Testis (tissue), 3 donors: ENCODE measurements around the gene DPF3. TPM values are rescaled to one million over a fixed set of nuclear protein-coding genes. Genes with fewer than 3 reads are reported as not detected.
A peak's percentile ranks its signal among the peaks of the same experiment; 100 is the strongest.

Source experiments
- DNase-seq: peaks from one replicate; pipeline ENCODE4 v3.0.0-alpha.2; 2019
- H3K27ac ChIP-seq, 2 donors: fragments of 200-600 bp; sonication (generic); one replicate each; pipeline ENCODE4 v1.5.1; 2019
- H3K27me3 ChIP-seq: fragments of 200-600 bp; sonication (generic); one replicate; pipeline ENCODE4 v1.5.1; 2019
- H3K36me3 ChIP-seq: fragments of 200-600 bp; sonication (generic); one replicate; pipeline ENCODE4 v1.5.1; 2017; ENCODE audit warnings: low read depth; ENCODE audit errors: missing control alignments
- H3K4me1 ChIP-seq: fragments of 200-600 bp; sonication (generic); one replicate; pipeline ENCODE4 v1.5.1; 2019
- H3K4me3 ChIP-seq, 2 donors: fragments of 200-600 bp; sonication (generic); one replicate each; pipeline ENCODE4 v1.5.1; 2017 to 2019
- H3K9me3 ChIP-seq: fragments of 200-600 bp; sonication (generic); one replicate; pipeline ENCODE4 v1.5.1; 2017
- CTCF ChIP-seq, 3 experiments: fragments of 450-650 bp in 2 of 3; fragments of 200-600 bp in 1 of 3; sonication (generic) in 1 of 3; IDR thresholded peaks; one replicate each; pipeline ENCODE4 v1.5.1; 2016 to 2019; ENCODE audit warnings: antibody characterized with exemption in 3 of 3, mild to moderate bottlenecking in 2 of 3, moderate library complexity in 1 of 3
- POLR2A ChIP-seq: fragments of 450-650 bp; IDR thresholded peaks from one replicate; pipeline ENCODE4 v1.6.1; 2017; ENCODE audit warnings: antibody characterized with exemption, mild to moderate bottlenecking, moderate library complexity
- WGBS, 2 donors: methylation state at CpG; one replicate each; pipeline ENCODE4 v1.1.5; 2018; 5-methylcytosine and 5-hydroxymethylcytosine counted together
- intact Hi-C: fragments of 100-400 bp; cut with DNase I; formaldehyde crosslinking; loops from one replicate; pipeline ENCODE4 v1.15.1; 2023; ENCODE audit warnings: low total_unique reads
- polyA plus RNA-seq: library from polyadenylated mRNA; stranded (reverse); fragments of 350-450 nt; fragmentation: Illumina TruSeq; extraction: RNeasy Lipid Tissue Mini Kit (QIAGEN cat#74804); gene quantifications from one replicate; pipeline ENCODE4 v1.2.3, GENCODE V29; 2014; ENCODE audit warnings: low read depth, low replicate concordance; ENCODE audit not compliant: insufficient read depth
- total RNA-seq, 2 donors: library from RNA; depleted of rRNA; stranded (reverse); fragments of >200 nt; gene quantifications; one replicate each; pipeline ENCODE4 v1.2.3, GENCODE V29; 2016

DPF3 gene
- total and polyA plus RNA-seq, 3 donors from 2014 or later: 14.6 to 41.6 (median 26.4) TPM

- no peaks in the 10 kb centered on the region for H3K9me3 ChIP-seq
- no peaks in the 10 kb centered on the region for H3K27me3 ChIP-seq
- peaks cover 2% of the 10 kb centered on the region for H3K4me1 ChIP-seq
- TF ChIP-seq POLR2A (no peak), CTCF (IDR thresholded peaks at IDR 0.05) (no peak)
- intact Hi-C loops: no loop called here
- no peak overlapping the region for H3K4me3 ChIP-seq
- no peaks in the 10 kb centered on the region for H3K36me3 ChIP-seq
- WGBS, 2 donors: 74 to 78% methylated on average over 10 of the region's 10 CpGs
- H3K27ac ChIP-seq: no peak overlapping the region
- no peak for DNase-seq
These were observed 41.7 kb downstream of the DPF3 start for GRCh38 chr14:72852194-72852593.

- intact Hi-C loops: no loop called here
These were observed 42.3 kb downstream of the DPF3 start for GRCh38 chr14:72851635-72852034.

GRCh38 chr14:72850360-72850759, 43.5 kb downstream of the DPF3 start:
- intact Hi-C loops: no loop called here
- DNase-seq: no peak

More at GRCh38 chr14:72851635-72852034, 42.3 kb downstream of the DPF3 start:
- DNase-seq: no peak
- Histone ChIP-seq H3K4me1 (peaks cover 2% of the 10 kb centered on the region), H3K27ac (no peak overlapping the region), H3K9me3 (no peaks in the 10 kb centered on the region), H3K36me3 (no peaks in the 10 kb centered on the region), H3K4me3 (no peak overlapping the region), H3K27me3 (no peaks in the 10 kb centered on the region)
- WGBS, 2 donors: 51 to 60% methylated on average over 14 of the region's 14 CpGs
- TF ChIP-seq CTCF (IDR thresholded peaks at IDR 0.05) (no peak), POLR2A (no peak)

DNA sequence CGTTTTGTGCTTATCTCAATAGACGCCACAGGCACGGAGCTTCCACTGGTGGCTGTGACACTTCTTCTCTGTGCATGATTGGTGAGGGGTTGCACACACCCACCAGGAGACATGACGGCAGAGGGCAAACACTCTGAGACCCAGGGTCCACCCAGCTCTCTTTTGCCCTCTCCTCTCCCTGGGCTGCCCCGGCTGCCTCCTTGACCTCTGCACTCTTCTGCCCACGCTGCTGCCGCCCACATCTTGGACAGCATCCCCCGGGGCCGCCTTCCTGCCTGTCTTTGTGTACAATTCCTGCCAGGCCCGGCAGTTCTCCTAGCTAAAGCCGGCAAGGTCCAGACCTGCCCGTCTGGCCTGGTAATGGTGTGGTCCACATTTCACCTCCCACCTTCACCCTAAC, 44.7 kb downstream of the DPF3 start:
- no peaks in the 10 kb centered on the region for H3K36me3 ChIP-seq
- H3K27ac ChIP-seq: no peak overlapping the region
- no peaks in the 10 kb centered on the region for H3K9me3 ChIP-seq
- intact Hi-C loops: no loop called here
- DNase-seq: peak; percentile 23
- WGBS, 2 donors: 52 to 56% methylated on average over 12 of the region's 12 CpGs
- TF ChIP-seq POLR2A (no peak), CTCF (IDR thresholded peaks at IDR 0.05) (no peak)
- peaks cover 2% of the 10 kb centered on the region for H3K4me1 ChIP-seq
- no peak overlapping the region for H3K4me3 ChIP-seq
- H3K27me3 ChIP-seq: no peaks in the 10 kb centered on the region

More at GRCh38 chr14:72850360-72850759, 43.5 kb downstream of the DPF3 start:
- no peaks in the 10 kb centered on the region for H3K27me3 ChIP-seq
- no peak for TF ChIP-seq POLR2A
- TF ChIP-seq CTCF (IDR thresholded peaks at IDR 0.05): no peak
- no peak overlapping the region for H3K27ac ChIP-seq
- no peaks in the 10 kb centered on the region for H3K9me3 ChIP-seq
- no peaks in the 10 kb centered on the region for H3K36me3 ChIP-seq
- H3K4me1 ChIP-seq: peaks cover 2% of the 10 kb centered on the region
- WGBS, 2 donors: 93 to 95% methylated on average over 4 of the region's 4 CpGs
- H3K4me3 ChIP-seq: no peak overlapping the region

GRCh38 chr14:72847721-72848120, 46.2 kb downstream of the DPF3 start:
- Histone ChIP-seq H3K27ac (no peak overlapping the region), H3K36me3 (no peaks in the 10 kb centered on the region), H3K9me3 (no peaks in the 10 kb centered on the region), H3K4me1 (peaks cover 2% of the 10 kb centered on the region), H3K27me3 (no peaks in the 10 kb centered on the region), H3K4me3 (no peak overlapping the region)
- no peak for TF ChIP-seq CTCF (IDR thresholded peaks at IDR 0.05)
- intact Hi-C loops: no loop called here
- DNase-seq: no peak
- WGBS, 2 donors: 93 to 97% methylated on average over 4 of the region's 4 CpGs
